HCT116 (cell line): Measurements from ENCODE around the gene DOCK1. TPM values are rescaled to one million over a fixed set of nuclear protein-coding genes. Genes with fewer than 3 reads are reported as not detected.

Experiments
- ATAC-seq: fragments of 200-7000 bp; cut with Tn5 transposase; 2 replicates; pipeline ENCODE4 v1.9.1; 2020; ENCODE audit warnings: mild to moderate bottlenecking, moderate library complexity
- BruUV-seq: library from RNA; stranded (reverse); fragments of 400-500 nt; replicated peaks from 2 replicates; lab custom pipeline; 2021; lab: Mats Ljungman, UMichigan
- CTCF ChIA-PET: fragments of 300-600 bp; sonication (Branson Sonifier 250); formaldehyde crosslinking; loops from one replicate; lab custom pipeline; 2021; ENCODE audit warnings: antibody characterized with exemption; lab: Charles Lee
- POLR2A ChIA-PET: fragments of 300-600, 350-600 bp; sonication (Branson Sonifier 250); formaldehyde crosslinking; loops from one replicate; lab custom pipeline; 2021; ENCODE audit warnings: antibody characterized with exemption; lab: Charles Lee
- RAD21 ChIA-PET, 2 experiments: fragments of 300-600 bp; sonication (Branson Sonifier 250); formaldehyde crosslinking; loops; one replicate each; lab custom pipeline; 2023; ENCODE audit warnings: low total read pairs in 2 of 2; ENCODE audit not compliant: uncharacterized antibody in 2 of 2, unreplicated experiment in 2 of 2, low non-redundant PET in 1 of 2; lab: Charles Lee
- DNase-seq: peaks from one replicate; pipeline ENCODE4 v3.0.0-alpha.2; 2010; ENCODE audit warnings: low read depth, low spot score
- H2AFZ ChIP-seq: fragments of 200-600 bp; shearing (Covaris generic), sonication (generic); 2 replicates; pipeline ENCODE4 v1.6.1; 2017; ENCODE audit warnings: low read depth, mixed run types, mixed read lengths, antibody characterized with exemption, low read length; ENCODE audit not compliant: poor library complexity, severe bottlenecking
- H3K27ac ChIP-seq: 2 replicates; pipeline ENCODE4 v1.5.1; 2012; ENCODE audit warnings: low read depth, low read length
- H3K27me3 ChIP-seq: fragments of 200-600 bp; sonication (generic); 2 replicates; pipeline ENCODE4 v1.6.1; 2016; ENCODE audit warnings: mixed run types, low read length, mixed read lengths; ENCODE audit not compliant: insufficient read depth
- H3K36me3 ChIP-seq, 2 experiments: fragments of 200-500 bp in 1 of 2; fragments of 200-600 bp in 1 of 2; sonication (Bioruptor generic) in 1 of 2; sonication (generic) in 1 of 2; 2 replicates each; pipeline versions ENCODE4 v1.5.1 to v1.6.1; 2014 to 2016; ENCODE audit warnings: low read length in 2 of 2, inconsistent platforms in 1 of 2, mixed read lengths in 1 of 2, mixed run types in 1 of 2; ENCODE audit not compliant: insufficient read depth in 2 of 2, control insufficient read depth in 1 of 2
- H3K4me1 ChIP-seq, 2 experiments: fragments of 200-600 bp in 1 of 2; sonication (generic) in 1 of 2; 2 replicates each; pipeline versions ENCODE4 v1.5.1 to v1.6.1; 2012 to 2017; ENCODE audit warnings: low read length in 2 of 2, inconsistent platforms in 1 of 2, mild to moderate bottlenecking in 1 of 2, mixed read lengths in 1 of 2, mixed run types in 1 of 2, moderate library complexity in 1 of 2; ENCODE audit not compliant: insufficient read depth in 2 of 2, control insufficient read depth in 1 of 2
- H3K4me2 ChIP-seq: fragments of 200-600 bp; sonication (generic); 2 replicates; pipeline ENCODE4 v1.6.1; 2017; ENCODE audit warnings: mixed run types, low read length, mixed read lengths
- H3K4me3 ChIP-seq, 2 experiments: fragments of 200-600 bp in 1 of 2; sonication (generic) in 1 of 2; replicated peaks in 1 of 2; 2 replicates each; pipeline ENCODE4 v1.5.1; 2011 to 2016; ENCODE audit warnings: low read length in 2 of 2, control low read depth in 1 of 2, low read depth in 1 of 2, mild to moderate bottlenecking in 1 of 2, mixed read lengths in 1 of 2, mixed run types in 1 of 2
- H3K79me2 ChIP-seq: fragments of 200-600 bp; sonication (generic); 2 replicates; pipeline ENCODE4 v1.6.1; 2017; ENCODE audit warnings: mild to moderate bottlenecking, mixed run types, low read length, moderate library complexity, mixed read lengths; ENCODE audit not compliant: insufficient read depth
- H3K9ac ChIP-seq: fragments of 200-600 bp; sonication (generic); 2 replicates; pipeline ENCODE4 v1.6.1; 2016; ENCODE audit warnings: low read length, mixed read lengths
- H3K9me2 ChIP-seq: fragments of 200-600 bp; sonication (generic), shearing (Covaris generic); 2 replicates; pipeline ENCODE4 v1.6.1; 2017; ENCODE audit warnings: mixed run types, mild to moderate bottlenecking, moderate library complexity; ENCODE audit not compliant: insufficient read depth
- H3K9me3 ChIP-seq, 2 experiments: fragments of 200-500 bp in 1 of 2; fragments of 200-600 bp in 1 of 2; sonication (Bioruptor generic) in 1 of 2; sonication (generic) in 1 of 2; 2 replicates each; pipeline ENCODE4 v1.6.1; 2014 to 2017; ENCODE audit warnings: low read length in 2 of 2, mixed read lengths in 2 of 2, inconsistent platforms in 1 of 2, low read depth in 1 of 2, mild to moderate bottlenecking in 1 of 2, mixed run types in 1 of 2, moderate library complexity in 1 of 2; ENCODE audit not compliant: control insufficient read depth in 1 of 2, insufficient read depth in 1 of 2
- H4K20me1 ChIP-seq: fragments of 200-600 bp; sonication (generic), shearing (Covaris generic); 2 replicates; pipeline ENCODE4 v1.6.1; 2017; ENCODE audit warnings: mixed run types, mild to moderate bottlenecking, moderate library complexity; ENCODE audit not compliant: insufficient read depth
- CBX3 ChIP-seq: IDR thresholded peaks from 2 replicates; pipeline ENCODE4 v1.6.1; 2012; ENCODE audit warnings: low read depth
- EGR1 ChIP-seq: IDR thresholded peaks from 2 replicates; pipeline ENCODE4 v1.6.1; 2012; ENCODE audit warnings: low read depth
- ELF1 ChIP-seq: IDR thresholded peaks from 2 replicates; pipeline ENCODE4 v1.6.1; 2012; ENCODE audit warnings: low read depth, borderline replicate concordance
- EZH2 ChIP-seq: fragments of 200-600 bp; sonication (generic); IDR thresholded peaks from 2 replicates; pipeline ENCODE4 v1.6.1; 2017; ENCODE audit warnings: antibody characterized with exemption, mixed run types
- EZH2phosphoT487 ChIP-seq: fragments of 200-600 bp; IDR thresholded peaks from 2 replicates; pipeline ENCODE4 v1.6.1; 2018; ENCODE audit warnings: antibody characterized with exemption, borderline replicate concordance
- JUND ChIP-seq: IDR thresholded peaks from 2 replicates; pipeline ENCODE4 v1.6.1; 2012
- POLR2A ChIP-seq: IDR thresholded peaks from 2 replicates; pipeline ENCODE4 v1.7.0; 2011; ENCODE audit warnings: borderline replicate concordance; ENCODE audit not compliant: insufficient read depth, insufficient read length; ENCODE audit errors: extremely low read depth
- POLR2AphosphoS5 ChIP-seq: IDR thresholded peaks from 2 replicates; pipeline ENCODE4 v1.6.1; 2011; ENCODE audit warnings: mild to moderate bottlenecking, low read depth, low read length, moderate library complexity
- RAD21 ChIP-seq: IDR thresholded peaks from 2 replicates; pipeline ENCODE4 v1.6.1; 2012; ENCODE audit warnings: low read depth, mild to moderate bottlenecking
- SIN3A ChIP-seq: IDR thresholded peaks from 2 replicates; pipeline ENCODE4 v1.6.1; 2012; ENCODE audit warnings: low read depth
- SP1 ChIP-seq: IDR thresholded peaks from 2 replicates; pipeline ENCODE4 v1.6.1; 2012; ENCODE audit warnings: low read depth
- SRF ChIP-seq: IDR thresholded peaks from 2 replicates; pipeline ENCODE4 v1.6.1; 2012; ENCODE audit warnings: low read depth
- TCF7L2 ChIP-seq: IDR thresholded peaks from 2 replicates; pipeline ENCODE4 v1.7.0; 2011; ENCODE audit warnings: borderline replicate concordance, inconsistent platforms; ENCODE audit not compliant: insufficient read depth, insufficient read length; ENCODE audit errors: extremely low read depth
- YY1 ChIP-seq: IDR thresholded peaks from 2 replicates; pipeline ENCODE4 v1.6.1; 2011; ENCODE audit warnings: low read length, low read depth, moderate library complexity, mild to moderate bottlenecking; ENCODE audit not compliant: insufficient replicate concordance; ENCODE audit errors: extremely low read depth
- ZFX ChIP-seq: fragments of 450-650 bp; IDR thresholded peaks from 2 replicates; pipeline ENCODE4 v1.6.1; 2017
- ZNF274 ChIP-seq: fragments of 200-500 bp; sonication (Bioruptor generic); IDR thresholded peaks from 2 replicates; pipeline ENCODE4 v1.6.1; 2014; ENCODE audit warnings: mild to moderate bottlenecking, low read depth, low read length, inconsistent platforms
- intact Hi-C: fragments of 100-400 bp; cut with micrococcal nuclease; formaldehyde crosslinking; loops from 2 replicates; pipeline ENCODE4 v1.10.0; 2022
- total RNA-seq: library from RNA; stranded (reverse); gene quantifications from one replicate; pipeline ENCODE4 v1.2.1, GENCODE V29; 2021; ENCODE audit not compliant: unreplicated experiment
- TF ChIP-seq, protein P1 (sequence below): IDR thresholded peaks from 2 replicates; pipeline ENCODE4 v1.6.1; 2012; ENCODE audit warnings: low read depth
- TF ChIP-seq, protein P2 (sequence below): IDR thresholded peaks from 2 replicates; pipeline ENCODE4 v1.6.1; 2011; ENCODE audit warnings: mild to moderate bottlenecking, low read length, moderate library complexity; ENCODE audit not compliant: insufficient replicate concordance; ENCODE audit errors: extremely low read depth

Gene DOCK1
- total RNA-seq, 1 experiment from 2014 or later = 46.5 TPM

DNA sequence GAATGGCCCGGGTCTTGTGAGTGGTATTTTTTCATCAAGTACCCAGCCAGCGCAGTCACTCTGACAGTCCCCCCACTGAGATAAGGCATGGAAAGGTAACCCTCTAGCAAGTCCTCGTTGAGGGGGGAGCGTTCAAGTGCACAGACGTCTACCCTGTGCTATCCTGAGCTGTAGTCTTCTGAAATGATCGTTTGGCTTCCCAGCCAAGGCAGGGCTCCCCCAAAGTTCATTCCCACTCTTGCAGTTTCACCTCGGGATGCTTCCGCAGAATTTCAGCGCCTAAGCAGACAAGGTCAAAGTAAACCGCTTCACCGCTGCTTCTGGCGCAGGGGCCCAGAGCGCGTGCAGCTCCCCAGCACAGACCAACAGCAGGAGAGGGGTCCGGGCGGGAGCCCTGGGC lies 289.4 kb downstream of the DOCK1 start:
- POLR2A ChIA-PET = no interaction called here
- CTCF ChIA-PET = interaction anchor here (1.3 kb wide), 1 partner anchor 9 kb away, joined by 3 read pairs; no protein-coding TSS in a partner anchor
- ATAC-seq = no peak

DNA sequence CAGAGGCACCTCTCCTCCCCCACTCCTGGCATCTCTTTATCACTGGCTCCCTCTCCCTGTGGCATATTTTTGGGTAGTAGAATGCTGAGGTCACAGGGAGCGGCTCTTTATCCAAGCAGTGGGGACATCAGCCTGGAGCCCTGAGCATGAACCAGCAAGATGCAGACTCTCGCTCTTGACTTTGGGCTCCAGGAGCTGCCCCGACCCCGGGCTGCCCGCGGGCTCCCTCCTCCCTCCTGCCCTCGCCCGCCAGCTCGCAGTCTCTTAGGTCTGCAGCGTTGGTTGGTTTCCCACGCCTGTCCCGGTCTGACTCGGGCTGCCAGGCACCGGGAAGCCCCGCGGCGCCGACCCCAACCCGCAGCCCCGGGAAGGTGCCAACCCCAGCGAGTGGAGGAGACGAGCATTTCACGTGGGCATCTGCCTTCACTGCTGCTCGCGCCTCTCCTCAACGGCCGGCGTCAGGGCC lies 289.8 kb downstream of the DOCK1 start:
- CTCF ChIA-PET = no interaction called here
- RAD21 ChIA-PET = no interaction called here
- H3K4me2 ChIP-seq = no peak overlapping the region
- TF ChIP-seq ZFX (no peak), ELF1 (no peak), RAD21 (no peak), CBX3 (no peak), ZNF274 (no peak), EZH2phosphoT487 (no peak), POLR2AphosphoS5 (no peak), YY1 (no peak)
- TF ChIP-seq, protein P1, sequence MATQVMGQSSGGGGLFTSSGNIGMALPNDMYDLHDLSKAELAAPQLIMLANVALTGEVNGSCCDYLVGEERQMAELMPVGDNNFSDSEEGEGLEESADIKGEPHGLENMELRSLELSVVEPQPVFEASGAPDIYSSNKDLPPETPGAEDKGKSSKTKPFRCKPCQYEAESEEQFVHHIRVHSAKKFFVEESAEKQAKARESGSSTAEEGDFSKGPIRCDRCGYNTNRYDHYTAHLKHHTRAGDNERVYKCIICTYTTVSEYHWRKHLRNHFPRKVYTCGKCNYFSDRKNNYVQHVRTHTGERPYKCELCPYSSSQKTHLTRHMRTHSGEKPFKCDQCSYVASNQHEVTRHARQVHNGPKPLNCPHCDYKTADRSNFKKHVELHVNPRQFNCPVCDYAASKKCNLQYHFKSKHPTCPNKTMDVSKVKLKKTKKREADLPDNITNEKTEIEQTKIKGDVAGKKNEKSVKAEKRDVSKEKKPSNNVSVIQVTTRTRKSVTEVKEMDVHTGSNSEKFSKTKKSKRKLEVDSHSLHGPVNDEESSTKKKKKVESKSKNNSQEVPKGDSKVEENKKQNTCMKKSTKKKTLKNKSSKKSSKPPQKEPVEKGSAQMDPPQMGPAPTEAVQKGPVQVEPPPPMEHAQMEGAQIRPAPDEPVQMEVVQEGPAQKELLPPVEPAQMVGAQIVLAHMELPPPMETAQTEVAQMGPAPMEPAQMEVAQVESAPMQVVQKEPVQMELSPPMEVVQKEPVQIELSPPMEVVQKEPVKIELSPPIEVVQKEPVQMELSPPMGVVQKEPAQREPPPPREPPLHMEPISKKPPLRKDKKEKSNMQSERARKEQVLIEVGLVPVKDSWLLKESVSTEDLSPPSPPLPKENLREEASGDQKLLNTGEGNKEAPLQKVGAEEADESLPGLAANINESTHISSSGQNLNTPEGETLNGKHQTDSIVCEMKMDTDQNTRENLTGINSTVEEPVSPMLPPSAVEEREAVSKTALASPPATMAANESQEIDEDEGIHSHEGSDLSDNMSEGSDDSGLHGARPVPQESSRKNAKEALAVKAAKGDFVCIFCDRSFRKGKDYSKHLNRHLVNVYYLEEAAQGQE = no peak

More for the DNA sequence above, 289.4 kb downstream of the DOCK1 start:
- no peak for DNase-seq
- TF ChIP-seq SRF = no peak
- TF ChIP-seq EZH2 = no peak
- no peak for TF ChIP-seq POLR2A
- no peak for TF ChIP-seq CBX3
- TF ChIP-seq TCF7L2 = no peak
- TF ChIP-seq POLR2AphosphoS5 = no peak
- TF ChIP-seq, protein P2, sequence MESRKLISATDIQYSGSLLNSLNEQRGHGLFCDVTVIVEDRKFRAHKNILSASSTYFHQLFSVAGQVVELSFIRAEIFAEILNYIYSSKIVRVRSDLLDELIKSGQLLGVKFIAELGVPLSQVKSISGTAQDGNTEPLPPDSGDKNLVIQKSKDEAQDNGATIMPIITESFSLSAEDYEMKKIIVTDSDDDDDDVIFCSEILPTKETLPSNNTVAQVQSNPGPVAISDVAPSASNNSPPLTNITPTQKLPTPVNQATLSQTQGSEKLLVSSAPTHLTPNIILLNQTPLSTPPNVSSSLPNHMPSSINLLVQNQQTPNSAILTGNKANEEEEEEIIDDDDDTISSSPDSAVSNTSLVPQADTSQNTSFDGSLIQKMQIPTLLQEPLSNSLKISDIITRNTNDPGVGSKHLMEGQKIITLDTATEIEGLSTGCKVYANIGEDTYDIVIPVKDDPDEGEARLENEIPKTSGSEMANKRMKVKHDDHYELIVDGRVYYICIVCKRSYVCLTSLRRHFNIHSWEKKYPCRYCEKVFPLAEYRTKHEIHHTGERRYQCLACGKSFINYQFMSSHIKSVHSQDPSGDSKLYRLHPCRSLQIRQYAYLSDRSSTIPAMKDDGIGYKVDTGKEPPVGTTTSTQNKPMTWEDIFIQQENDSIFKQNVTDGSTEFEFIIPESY = no peak
- TF ChIP-seq JUND = no peak
- no peak for TF ChIP-seq YY1
- no peak for TF ChIP-seq SIN3A
- no peak for TF ChIP-seq SP1
- TF ChIP-seq EGR1 = no peak
- TF ChIP-seq ZNF274 = no peak
- RAD21 ChIA-PET = no interaction called here
- intact Hi-C loops = no loop called here
- Histone ChIP-seq H3K9me2 (no peaks in the 10 kb centered on the region), H3K27ac (no peak overlapping the region), H3K4me3 (no peak overlapping the region), H3K27me3 (no peaks in the 10 kb centered on the region), H3K36me3 (no peaks in the 10 kb centered on the region), H2AFZ (no peak overlapping the region), H4K20me1 (no peaks in the 10 kb centered on the region), H3K9me3 (no peaks in the 10 kb centered on the region), H3K4me2 (no peak overlapping the region), H3K79me2 (no peaks in the 10 kb centered on the region), H3K4me1 (no peaks in the 10 kb centered on the region), H3K9ac (no peak overlapping the region)
- BruUV-seq = no TSS peak

More for the DNA sequence above, 289.8 kb downstream of the DOCK1 start:
- Histone ChIP-seq H3K9me2 (no peaks in the 10 kb centered on the region), H3K79me2 (no peaks in the 10 kb centered on the region), H4K20me1 (no peaks in the 10 kb centered on the region), H2AFZ (no peak overlapping the region), H3K9me3 (no peaks in the 10 kb centered on the region), H3K27me3 (no peaks in the 10 kb centered on the region), H3K4me1 (no peaks in the 10 kb centered on the region), H3K4me3 (no peak overlapping the region), H3K36me3 (no peaks in the 10 kb centered on the region), H3K9ac (no peak overlapping the region), H3K27ac (no peak overlapping the region)
- POLR2A ChIA-PET = no interaction called here
- ATAC-seq (no peak), DNase-seq (no peak)
- BruUV-seq = no TSS peak
- intact Hi-C loops = no loop called here
